ENCODE results near the gene ZNF536. TPM values are rescaled to one million over a fixed set of nuclear protein-coding genes. Genes with fewer than 3 reads are reported as not detected.

Gene ZNF536
- total RNA-seq, 1 donor from 2014 or later: 0.43 TPM

DNA sequence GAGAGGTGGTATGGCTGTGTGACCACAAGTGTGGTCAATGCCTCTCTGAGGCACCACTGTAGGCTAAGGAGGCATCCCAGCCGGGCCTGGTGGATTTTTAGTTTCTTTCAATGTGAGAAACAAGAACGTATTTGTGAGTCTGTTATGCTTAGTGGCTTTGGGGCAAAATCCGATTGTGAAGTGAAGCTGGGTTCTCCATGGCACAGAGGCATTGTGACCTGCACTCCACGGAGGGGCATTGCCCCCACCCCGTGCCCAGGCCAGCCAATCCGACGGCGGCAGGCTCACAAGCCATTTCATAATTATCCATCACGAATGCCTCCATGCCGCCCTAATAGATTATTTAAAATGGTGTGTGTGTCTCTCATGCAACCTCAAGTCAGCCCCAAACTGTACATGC, 151.6 kb downstream of the ZNF536 start:
- no peak overlapping the region for H3K4me3 ChIP-seq (ENCODE audit: insufficient read depth, low read depth, low read length)
- Mint-ChIP-seq H3K9me3 (ENCODE audit: unreplicated experiment) (no peaks in the 10 kb centered on the region), H3K4me1 (ENCODE audit: low read depth, unreplicated experiment) (no peaks in the 10 kb centered on the region), H3K27me3 (ENCODE audit: low read depth, unreplicated experiment) (peaks cover 42% of the 10 kb centered on the region), H3K27ac (ENCODE audit: unreplicated experiment) (no peak overlapping the region), H3K4me3 (ENCODE audit: unreplicated experiment) (no peak overlapping the region), H3K36me3 (ENCODE audit: low read depth, unreplicated experiment) (no peaks in the 10 kb centered on the region)
- DNase-seq (ENCODE audit: low read depth): no peak
- no peaks in the 10 kb centered on the region for H3K36me3 ChIP-seq (ENCODE audit: insufficient read depth, low read length)
- H3K9ac ChIP-seq (ENCODE audit: low read length): no peak overlapping the region
- no peaks in the 10 kb centered on the region for H3K27me3 ChIP-seq (ENCODE audit: insufficient read depth, low read length)
- FAIRE-seq: no peak
- H4K20me1 ChIP-seq (ENCODE audit: insufficient read depth, low read length): no peaks in the 10 kb centered on the region
- no peak overlapping the region for H2AFZ ChIP-seq (ENCODE audit: low read depth, low read length)
- H3K27ac ChIP-seq (ENCODE audit: low read depth, low read length): no peak overlapping the region
- no peak overlapping the region for H3K4me2 ChIP-seq (ENCODE audit: low read length)
- TF ChIP-seq, protein P1, sequence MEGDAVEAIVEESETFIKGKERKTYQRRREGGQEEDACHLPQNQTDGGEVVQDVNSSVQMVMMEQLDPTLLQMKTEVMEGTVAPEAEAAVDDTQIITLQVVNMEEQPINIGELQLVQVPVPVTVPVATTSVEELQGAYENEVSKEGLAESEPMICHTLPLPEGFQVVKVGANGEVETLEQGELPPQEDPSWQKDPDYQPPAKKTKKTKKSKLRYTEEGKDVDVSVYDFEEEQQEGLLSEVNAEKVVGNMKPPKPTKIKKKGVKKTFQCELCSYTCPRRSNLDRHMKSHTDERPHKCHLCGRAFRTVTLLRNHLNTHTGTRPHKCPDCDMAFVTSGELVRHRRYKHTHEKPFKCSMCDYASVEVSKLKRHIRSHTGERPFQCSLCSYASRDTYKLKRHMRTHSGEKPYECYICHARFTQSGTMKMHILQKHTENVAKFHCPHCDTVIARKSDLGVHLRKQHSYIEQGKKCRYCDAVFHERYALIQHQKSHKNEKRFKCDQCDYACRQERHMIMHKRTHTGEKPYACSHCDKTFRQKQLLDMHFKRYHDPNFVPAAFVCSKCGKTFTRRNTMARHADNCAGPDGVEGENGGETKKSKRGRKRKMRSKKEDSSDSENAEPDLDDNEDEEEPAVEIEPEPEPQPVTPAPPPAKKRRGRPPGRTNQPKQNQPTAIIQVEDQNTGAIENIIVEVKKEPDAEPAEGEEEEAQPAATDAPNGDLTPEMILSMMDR (IDR thresholded peaks at IDR 0.05; ENCODE audit: insufficient read depth, low read depth, low read length): no peak
- TF ChIP-seq EZH2 (IDR thresholded peaks at IDR 0.05; ENCODE audit: insufficient read depth, low read length): no peak
- H3K79me2 ChIP-seq (ENCODE audit: insufficient read depth, low read length): no peaks in the 10 kb centered on the region
- H3K4me1 ChIP-seq (ENCODE audit: insufficient read depth, low read length): no peaks in the 10 kb centered on the region
- H3K9me3 ChIP-seq (ENCODE audit: insufficient read depth, low read depth, low read length): no peaks in the 10 kb centered on the region

DNA sequence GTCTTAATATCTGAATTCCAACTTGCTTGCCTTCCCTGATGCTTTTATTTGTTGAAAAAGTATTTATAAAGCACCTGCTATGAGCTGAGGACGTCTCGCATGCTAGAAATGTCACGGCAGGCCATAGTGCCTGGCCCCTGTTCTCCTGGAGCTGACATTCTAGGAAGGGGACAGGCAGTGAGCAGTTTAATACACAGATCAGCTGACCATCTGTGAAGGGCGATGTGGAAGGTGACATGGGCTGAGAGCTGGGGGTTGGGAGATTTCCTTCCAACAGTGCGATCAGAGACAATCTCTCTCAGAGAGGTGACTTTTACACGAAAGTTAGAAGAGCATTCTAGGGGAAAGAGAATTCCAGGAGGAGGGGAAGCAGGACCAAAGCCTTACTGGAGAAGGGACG, 153.2 kb downstream of the ZNF536 start:
- Histone ChIP-seq H3K9ac (ENCODE audit: low read length) (no peak overlapping the region), H3K4me1 (ENCODE audit: insufficient read depth, low read length) (no peaks in the 10 kb centered on the region), H3K9me3 (ENCODE audit: insufficient read depth, low read depth, low read length) (no peaks in the 10 kb centered on the region), H3K4me3 (ENCODE audit: insufficient read depth, low read depth, low read length) (no peak overlapping the region), H3K79me2 (ENCODE audit: insufficient read depth, low read length) (no peaks in the 10 kb centered on the region), H3K36me3 (ENCODE audit: insufficient read depth, low read length) (no peaks in the 10 kb centered on the region), H2AFZ (ENCODE audit: low read depth, low read length) (no peak overlapping the region), H4K20me1 (ENCODE audit: insufficient read depth, low read length) (no peaks in the 10 kb centered on the region), H3K4me2 (ENCODE audit: low read length) (no peak overlapping the region), H3K27ac (ENCODE audit: low read depth, low read length) (no peak overlapping the region), H3K27me3 (ENCODE audit: insufficient read depth, low read length) (no peaks in the 10 kb centered on the region)
- FAIRE-seq (no peak), DNase-seq (ENCODE audit: low read depth) (no peak)
- Mint-ChIP-seq H3K4me1 (ENCODE audit: low read depth, unreplicated experiment) (no peaks in the 10 kb centered on the region), H3K27ac (ENCODE audit: unreplicated experiment) (no peak overlapping the region), H3K36me3 (ENCODE audit: low read depth, unreplicated experiment) (no peaks in the 10 kb centered on the region), H3K9me3 (ENCODE audit: unreplicated experiment) (no peaks in the 10 kb centered on the region), H3K4me3 (ENCODE audit: unreplicated experiment) (no peak overlapping the region), H3K27me3 (ENCODE audit: low read depth, unreplicated experiment) (peaks cover 35% of the 10 kb centered on the region)
- TF ChIP-seq, protein P1 (IDR thresholded peaks at IDR 0.05; ENCODE audit: insufficient read depth, low read depth, low read length): no peak
- TF ChIP-seq EZH2 (IDR thresholded peaks at IDR 0.05; ENCODE audit: insufficient read depth, low read length): no peak

DNA sequence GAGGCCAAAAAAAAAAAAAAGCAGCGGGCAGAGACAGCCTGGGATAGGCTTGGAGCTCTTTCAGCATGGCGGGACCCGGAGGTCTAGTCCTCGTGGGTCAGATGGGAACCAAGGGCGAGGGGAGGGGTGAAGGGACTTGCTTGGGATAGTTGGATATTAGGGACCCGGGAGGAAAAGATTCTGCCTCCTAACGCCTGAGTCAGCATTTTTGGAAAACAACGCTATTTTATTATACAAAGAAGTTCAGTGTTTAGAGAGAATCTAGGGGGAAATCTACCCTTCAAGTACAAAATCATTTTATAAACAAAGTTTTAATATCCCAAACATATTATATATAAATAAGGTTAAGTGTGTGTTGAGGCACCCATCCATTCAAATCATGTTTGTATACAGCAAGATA, 156.7 kb downstream of the ZNF536 start:
- Histone ChIP-seq H3K79me2 (ENCODE audit: insufficient read depth, low read length) (no peaks in the 10 kb centered on the region), H3K4me1 (ENCODE audit: insufficient read depth, low read length) (no peaks in the 10 kb centered on the region), H3K27ac (ENCODE audit: low read depth, low read length) (no peak overlapping the region), H3K9ac (ENCODE audit: low read length) (no peak overlapping the region), H3K36me3 (ENCODE audit: insufficient read depth, low read length) (no peaks in the 10 kb centered on the region), H3K4me3 (ENCODE audit: insufficient read depth, low read depth, low read length) (no peak overlapping the region), H3K4me2 (ENCODE audit: low read length) (no peak overlapping the region), H3K9me3 (ENCODE audit: insufficient read depth, low read depth, low read length) (no peaks in the 10 kb centered on the region), H4K20me1 (ENCODE audit: insufficient read depth, low read length) (no peaks in the 10 kb centered on the region), H3K27me3 (ENCODE audit: insufficient read depth, low read length) (no peaks in the 10 kb centered on the region), H2AFZ (ENCODE audit: low read depth, low read length) (no peak overlapping the region)
- FAIRE-seq (no peak), DNase-seq (ENCODE audit: low read depth) (no peak)
- TF ChIP-seq, protein P1 (IDR thresholded peaks at IDR 0.05; ENCODE audit: insufficient read depth, low read depth, low read length): no peak
- TF ChIP-seq EZH2 (IDR thresholded peaks at IDR 0.05; ENCODE audit: insufficient read depth, low read length): no peak
- Mint-ChIP-seq H3K36me3 (ENCODE audit: low read depth, unreplicated experiment) (no peaks in the 10 kb centered on the region), H3K4me1 (ENCODE audit: low read depth, unreplicated experiment) (no peaks in the 10 kb centered on the region), H3K9me3 (ENCODE audit: unreplicated experiment) (no peaks in the 10 kb centered on the region), H3K27ac (ENCODE audit: unreplicated experiment) (no peak overlapping the region), H3K27me3 (ENCODE audit: low read depth, unreplicated experiment) (peaks cover 27% of the 10 kb centered on the region), H3K4me3 (ENCODE audit: unreplicated experiment) (no peak overlapping the region)

All from astrocyte (in vitro differentiated cells and primary cell).